Bronchial smooth muscle cell (primary cell): Measurements from ENCODE around the gene MAGEC1. TPM values are rescaled to one million over a fixed set of nuclear protein-coding genes. Genes with fewer than 3 reads are reported as not detected.

Experiments used
- total RNA-seq: library from RNA; depleted of rRNA; stranded (reverse); fragments of >200 nt; gene quantifications from 2 replicates; pipeline ENCODE4 v1.2.1, GENCODE V29; 2014

The MAGEC1 gene, protein sequence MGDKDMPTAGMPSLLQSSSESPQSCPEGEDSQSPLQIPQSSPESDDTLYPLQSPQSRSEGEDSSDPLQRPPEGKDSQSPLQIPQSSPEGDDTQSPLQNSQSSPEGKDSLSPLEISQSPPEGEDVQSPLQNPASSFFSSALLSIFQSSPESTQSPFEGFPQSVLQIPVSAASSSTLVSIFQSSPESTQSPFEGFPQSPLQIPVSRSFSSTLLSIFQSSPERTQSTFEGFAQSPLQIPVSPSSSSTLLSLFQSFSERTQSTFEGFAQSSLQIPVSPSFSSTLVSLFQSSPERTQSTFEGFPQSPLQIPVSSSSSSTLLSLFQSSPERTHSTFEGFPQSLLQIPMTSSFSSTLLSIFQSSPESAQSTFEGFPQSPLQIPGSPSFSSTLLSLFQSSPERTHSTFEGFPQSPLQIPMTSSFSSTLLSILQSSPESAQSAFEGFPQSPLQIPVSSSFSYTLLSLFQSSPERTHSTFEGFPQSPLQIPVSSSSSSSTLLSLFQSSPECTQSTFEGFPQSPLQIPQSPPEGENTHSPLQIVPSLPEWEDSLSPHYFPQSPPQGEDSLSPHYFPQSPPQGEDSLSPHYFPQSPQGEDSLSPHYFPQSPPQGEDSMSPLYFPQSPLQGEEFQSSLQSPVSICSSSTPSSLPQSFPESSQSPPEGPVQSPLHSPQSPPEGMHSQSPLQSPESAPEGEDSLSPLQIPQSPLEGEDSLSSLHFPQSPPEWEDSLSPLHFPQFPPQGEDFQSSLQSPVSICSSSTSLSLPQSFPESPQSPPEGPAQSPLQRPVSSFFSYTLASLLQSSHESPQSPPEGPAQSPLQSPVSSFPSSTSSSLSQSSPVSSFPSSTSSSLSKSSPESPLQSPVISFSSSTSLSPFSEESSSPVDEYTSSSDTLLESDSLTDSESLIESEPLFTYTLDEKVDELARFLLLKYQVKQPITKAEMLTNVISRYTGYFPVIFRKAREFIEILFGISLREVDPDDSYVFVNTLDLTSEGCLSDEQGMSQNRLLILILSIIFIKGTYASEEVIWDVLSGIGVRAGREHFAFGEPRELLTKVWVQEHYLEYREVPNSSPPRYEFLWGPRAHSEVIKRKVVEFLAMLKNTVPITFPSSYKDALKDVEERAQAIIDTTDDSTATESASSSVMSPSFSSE
- not detected in 2 replicates for total RNA-seq

DNA sequence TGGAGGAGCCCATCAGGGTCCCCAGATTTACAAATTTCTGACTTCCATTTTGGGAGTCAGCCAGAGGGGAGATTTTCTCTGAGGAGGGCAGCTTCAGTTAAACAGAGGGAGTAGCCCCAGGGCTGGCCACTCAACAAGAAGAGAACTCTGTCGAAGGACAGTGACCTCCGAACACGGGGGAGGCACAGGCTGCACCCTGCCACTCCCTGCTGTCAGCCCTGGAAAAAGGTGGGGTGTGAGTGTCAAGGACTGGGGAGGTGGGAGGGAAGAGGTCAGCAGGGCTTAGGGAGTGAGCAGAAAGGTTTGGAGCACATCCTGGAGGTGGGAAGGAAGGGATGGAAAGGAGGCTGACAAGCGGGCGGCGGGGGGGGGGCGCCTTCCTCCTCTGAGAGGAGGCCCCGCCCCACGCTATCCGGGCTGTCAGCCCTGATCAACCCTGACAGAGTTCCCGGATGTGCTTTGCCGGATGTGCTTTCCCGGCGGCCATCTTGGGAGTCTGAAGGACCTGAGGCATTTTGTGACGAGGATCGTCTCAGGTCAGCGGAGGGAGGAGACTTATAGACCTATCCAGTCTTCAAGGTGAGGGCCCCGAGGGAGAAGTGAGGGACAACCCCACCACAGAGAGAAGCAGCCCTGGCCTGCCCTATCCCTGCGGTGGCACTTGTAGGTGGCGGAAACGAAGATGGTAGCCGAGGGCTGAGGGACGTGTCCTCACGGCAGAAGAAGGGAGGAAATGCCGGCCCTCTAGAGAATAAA lies at the start of gene MAGEC1:
MAGEC1 (plus strand) TSS at position 495 of the 756 bp plus-strand sequence. CDS start 1,179 bp downstream, outside the sequence.

Other genes starting within 250 kb of the MAGEC1 start
- gene SPANXD, start 205.2 kb upstream of the MAGEC1 start, total RNA-seq = not detected in 2 replicates
- gene MAGEC3, start 65.6 kb upstream of the MAGEC1 start, total RNA-seq = not detected in 2 replicates